Activated T-cell treated with anti-CD3 and anti-CD28 coated beads for 1 hour (primary cell): ENCODE results near the gene MAP3K14.
A peak's percentile ranks its signal among the peaks of the same experiment; 100 is the strongest.

Experiments
- DNase-seq: peaks from one replicate; pipeline ENCODE4 v3.0.0-alpha.2; 2020; ENCODE audit warnings: low read depth

MAP3K14 gene

GRCh38 chr17:45338996-45339535 is 22.2 kb upstream of the MAP3K14 start:
- no peak for DNase-seq

- DNase-seq, result no peak
Observed at GRCh38 chr17:45338023-45338781, 21.4 kb upstream of the MAP3K14 start.

- no peak for DNase-seq
Observed at GRCh38 chr17:45336390-45337182, 19.8 kb upstream of the MAP3K14 start.

- DNase-seq, result no peak
Observed at GRCh38 chr17:45335721-45336120, 18.9 kb upstream of the MAP3K14 start.

GRCh38 chr17:45334701-45335677 is 18.2 kb upstream of the MAP3K14 start:
- no peak for DNase-seq

- DNase-seq, result no peak
Observed at GRCh38 chr17:45334231-45334630, 17.4 kb upstream of the MAP3K14 start.

- no peak for DNase-seq
Observed at GRCh38 chr17:45333702-45334092, 16.9 kb upstream of the MAP3K14 start.

GRCh38 chr17:45332989-45333701 is 16.3 kb upstream of the MAP3K14 start:
- DNase-seq, result no peak

- no peak for DNase-seq
Observed at GRCh38 chr17:45332505-45332904, 15.7 kb upstream of the MAP3K14 start.

GRCh38 chr17:45326626-45327025 is 9.8 kb upstream of the MAP3K14 start:
- DNase-seq, result no peak

GRCh38 chr17:45325810-45326209 is 9.0 kb upstream of the MAP3K14 start:
- no peak for DNase-seq

- no peak for DNase-seq
Observed at GRCh38 chr17:45324336-45324735, 7.5 kb upstream of the MAP3K14 start.

- no peak for DNase-seq
Observed at GRCh38 chr17:45322168-45322567, 5.3 kb upstream of the MAP3K14 start.

GRCh38 chr17:45320931-45321461 is 4.2 kb upstream of the MAP3K14 start:
- DNase-seq, result no peak

GRCh38 chr17:45320349-45320930 is 3.6 kb upstream of the MAP3K14 start:
- no peak for DNase-seq

- DNase-seq, result no peak
Observed at GRCh38 chr17:45319239-45319703, 2.5 kb upstream of the MAP3K14 start.

GRCh38 chr17:45318561-45319230 is 1.9 kb upstream of the MAP3K14 start:
- no peak for DNase-seq

GRCh38 chr17:45317111-45317928 is 500 bp upstream of the MAP3K14 start:
- DNase-seq, result peak; percentile 99
